ENCODE measurements around the gene CXCR6. TPM values are rescaled to one million over a fixed set of nuclear protein-coding genes. Genes with fewer than 3 reads are reported as not detected.

Gene CXCR6
- total RNA-seq, 2 donors from 2014 or later, result not detected

DNA sequence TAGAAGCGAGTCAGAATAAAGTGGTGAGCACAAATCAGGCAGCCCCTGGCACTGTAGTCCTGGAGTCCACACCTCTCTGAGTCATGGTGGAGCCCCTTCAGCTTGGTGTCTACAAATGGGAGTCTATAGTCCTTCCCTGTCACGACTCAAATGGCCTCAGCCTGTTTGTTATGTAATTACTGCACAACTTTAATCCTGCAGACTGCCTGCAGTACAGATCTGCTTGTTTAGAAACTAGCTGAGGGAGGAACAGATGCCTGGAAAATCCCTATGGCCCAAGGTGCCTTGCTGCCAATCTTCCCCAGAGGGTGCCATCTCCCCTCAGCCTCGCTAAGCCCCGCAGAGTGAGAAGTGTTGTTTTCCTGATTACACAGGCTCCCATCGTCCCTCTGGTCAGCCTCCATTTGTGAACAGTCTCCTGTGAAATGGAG, 3.9 kb upstream of the CXCR6 start:
- Mint-ChIP-seq H3K9me3 (no peaks in the 10 kb centered on the region), H3K4me1 (peaks cover 8% of the 10 kb centered on the region), H3K27ac (no peak overlapping the region), H3K27me3 (ENCODE audit: insufficient read depth) (no peaks in the 10 kb centered on the region), H3K4me3 (no peak overlapping the region), H3K36me3 (ENCODE audit: low read depth) (peaks cover 16% of the 10 kb centered on the region)
- 82 to 96% methylated on average over 3 to 5 of the region's 5 CpGs for WGBS, 2 experiments (ENCODE audit: insufficient coverage in 1 of 2, insufficient read length in 1 of 2)
- Histone ChIP-seq H3K36me3 (ENCODE audit: control insufficient read depth, insufficient read depth, low read length) (peaks cover 12% of the 10 kb centered on the region), H3K9ac (ENCODE audit: extremely low read depth, low read length, poor library complexity, severe bottlenecking) (no peak overlapping the region), H3K27me3 (ENCODE audit: control insufficient read depth, insufficient read depth, low read length, poor library complexity, severe bottlenecking) (no peaks in the 10 kb centered on the region), H3K4me1 (ENCODE audit: control insufficient read depth, insufficient read depth, low read length) (no peaks in the 10 kb centered on the region), H3K9me3 (ENCODE audit: control insufficient read depth, low read length) (no peaks in the 10 kb centered on the region), H3K27ac (ENCODE audit: low read depth, low read length) (no peak overlapping the region), H3K4me3 (ENCODE audit: low read length) (no peak overlapping the region)
- peak; percentile 55 for DNase-seq
- TF ChIP-seq, protein P1, sequence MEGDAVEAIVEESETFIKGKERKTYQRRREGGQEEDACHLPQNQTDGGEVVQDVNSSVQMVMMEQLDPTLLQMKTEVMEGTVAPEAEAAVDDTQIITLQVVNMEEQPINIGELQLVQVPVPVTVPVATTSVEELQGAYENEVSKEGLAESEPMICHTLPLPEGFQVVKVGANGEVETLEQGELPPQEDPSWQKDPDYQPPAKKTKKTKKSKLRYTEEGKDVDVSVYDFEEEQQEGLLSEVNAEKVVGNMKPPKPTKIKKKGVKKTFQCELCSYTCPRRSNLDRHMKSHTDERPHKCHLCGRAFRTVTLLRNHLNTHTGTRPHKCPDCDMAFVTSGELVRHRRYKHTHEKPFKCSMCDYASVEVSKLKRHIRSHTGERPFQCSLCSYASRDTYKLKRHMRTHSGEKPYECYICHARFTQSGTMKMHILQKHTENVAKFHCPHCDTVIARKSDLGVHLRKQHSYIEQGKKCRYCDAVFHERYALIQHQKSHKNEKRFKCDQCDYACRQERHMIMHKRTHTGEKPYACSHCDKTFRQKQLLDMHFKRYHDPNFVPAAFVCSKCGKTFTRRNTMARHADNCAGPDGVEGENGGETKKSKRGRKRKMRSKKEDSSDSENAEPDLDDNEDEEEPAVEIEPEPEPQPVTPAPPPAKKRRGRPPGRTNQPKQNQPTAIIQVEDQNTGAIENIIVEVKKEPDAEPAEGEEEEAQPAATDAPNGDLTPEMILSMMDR (conservative IDR thresholded peaks at IDR 0.05), result no peak

DNA sequence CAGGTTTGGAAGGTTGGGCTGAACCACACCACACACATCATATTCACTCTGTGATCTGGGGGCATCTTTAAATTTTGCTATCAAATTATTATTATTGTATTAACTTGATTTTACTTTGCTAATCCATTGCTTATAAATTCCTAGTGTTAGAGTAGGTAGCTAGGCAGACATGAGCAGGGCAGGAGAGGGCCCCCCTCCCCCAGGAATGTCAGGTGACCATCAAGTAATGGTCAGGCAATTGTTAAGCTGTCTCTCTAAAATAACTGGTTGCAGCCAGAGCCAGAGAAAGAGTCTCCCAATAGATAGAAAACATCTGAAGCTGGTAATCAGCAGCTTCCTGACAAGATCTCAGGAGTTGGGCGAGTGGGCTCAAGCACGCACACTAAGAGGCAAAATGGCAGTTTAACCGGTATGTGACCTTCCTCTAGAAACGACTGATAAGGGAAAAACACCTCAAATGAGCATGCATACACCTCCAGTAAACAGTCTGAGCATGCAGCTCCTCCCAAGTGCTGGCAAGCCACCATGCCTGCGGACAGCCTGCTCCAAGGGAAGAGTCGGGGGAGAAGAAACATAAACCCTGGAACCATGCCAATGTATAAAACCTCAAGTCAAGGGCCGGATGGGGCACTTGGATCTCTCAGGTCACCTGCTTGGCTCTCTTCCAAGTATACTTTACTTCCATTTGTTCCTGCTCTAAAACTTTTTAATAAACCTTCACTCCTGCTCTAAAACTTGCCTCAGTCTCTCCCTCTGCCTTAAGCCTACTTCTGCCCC, 3.1 kb upstream of the CXCR6 start:
- Histone ChIP-seq H3K27me3 (ENCODE audit: control insufficient read depth, insufficient read depth, low read length, poor library complexity, severe bottlenecking) (no peaks in the 10 kb centered on the region), H3K36me3 (ENCODE audit: control insufficient read depth, insufficient read depth, low read length) (peaks cover 8% of the 10 kb centered on the region), H3K27ac (ENCODE audit: low read depth, low read length) (no peak overlapping the region), H3K4me3 (ENCODE audit: low read length) (no peak overlapping the region), H3K9ac (ENCODE audit: extremely low read depth, low read length, poor library complexity, severe bottlenecking) (no peak overlapping the region), H3K9me3 (ENCODE audit: control insufficient read depth, low read length) (no peaks in the 10 kb centered on the region), H3K4me1 (ENCODE audit: control insufficient read depth, insufficient read depth, low read length) (no peaks in the 10 kb centered on the region)
- no peak overlapping the region for H3K4me3 Mint-ChIP-seq
- H3K27me3 Mint-ChIP-seq (ENCODE audit: insufficient read depth), result no peaks in the 10 kb centered on the region
- DNase-seq, result no peak
- H3K4me1 Mint-ChIP-seq, result peaks cover 8% of the 10 kb centered on the region
- peak overlapping the region; percentile 32 for H3K27ac Mint-ChIP-seq
- peaks cover 14% of the 10 kb centered on the region for H3K36me3 Mint-ChIP-seq (ENCODE audit: low read depth)
- 89 to 91% methylated on average over 5 to 7 of the region's 7 CpGs for WGBS, 2 experiments (ENCODE audit: insufficient coverage in 1 of 2, insufficient read length in 1 of 2)
- TF ChIP-seq, protein P1 (conservative IDR thresholded peaks at IDR 0.05), result no peak
- H3K9me3 Mint-ChIP-seq, result no peaks in the 10 kb centered on the region

DNA sequence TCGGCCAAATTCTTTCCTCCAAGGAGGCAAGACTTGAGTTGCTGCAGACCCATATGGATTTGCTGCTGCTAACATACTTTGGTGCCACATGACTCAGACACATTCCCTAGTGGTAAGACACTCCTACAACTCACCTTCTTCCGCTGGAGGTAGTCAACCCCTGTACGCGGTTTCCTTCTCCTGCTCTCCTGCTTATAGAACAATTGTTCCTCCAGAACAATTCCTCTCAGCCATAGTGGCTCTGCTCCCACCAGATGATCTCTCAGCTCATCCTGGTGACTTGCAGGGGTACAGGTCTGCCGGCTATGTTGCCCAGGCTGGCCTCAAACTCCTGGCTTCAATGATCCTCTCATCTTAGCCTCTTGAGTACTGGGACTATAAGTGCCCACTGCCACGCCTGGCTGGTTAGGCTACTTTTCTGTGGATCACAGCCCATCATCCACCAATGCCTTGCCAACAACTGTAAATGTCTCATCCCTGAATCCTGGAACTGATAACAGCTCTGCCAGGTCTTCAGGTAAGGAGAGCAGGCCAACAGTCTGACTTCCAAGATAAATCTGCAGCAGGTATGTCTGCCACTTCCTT, 2.4 kb upstream of the CXCR6 start:
- TF ChIP-seq, protein P1 (conservative IDR thresholded peaks at IDR 0.05), result no peak
- Mint-ChIP-seq H3K27ac (no peak overlapping the region), H3K36me3 (ENCODE audit: low read depth) (peaks cover 13% of the 10 kb centered on the region), H3K4me1 (peaks cover 8% of the 10 kb centered on the region), H3K4me3 (no peak overlapping the region), H3K27me3 (ENCODE audit: insufficient read depth) (no peaks in the 10 kb centered on the region), H3K9me3 (no peaks in the 10 kb centered on the region)
- no peak overlapping the region for H3K27ac ChIP-seq (ENCODE audit: low read depth, low read length)
- no peaks in the 10 kb centered on the region for H3K9me3 ChIP-seq (ENCODE audit: control insufficient read depth, low read length)
- H3K36me3 ChIP-seq (ENCODE audit: control insufficient read depth, insufficient read depth, low read length), result peaks cover 5% of the 10 kb centered on the region
- no peaks in the 10 kb centered on the region for H3K27me3 ChIP-seq (ENCODE audit: control insufficient read depth, insufficient read depth, low read length, poor library complexity, severe bottlenecking)
- no peaks in the 10 kb centered on the region for H3K4me1 ChIP-seq (ENCODE audit: control insufficient read depth, insufficient read depth, low read length)
- H3K4me3 ChIP-seq (ENCODE audit: low read length), result no peak overlapping the region
- no peak for DNase-seq
- H3K9ac ChIP-seq (ENCODE audit: extremely low read depth, low read length, poor library complexity, severe bottlenecking), result no peak overlapping the region
- 84 to 89% methylated on average over 6 of the region's 6 CpGs for WGBS, 2 experiments (ENCODE audit: insufficient coverage in 1 of 2, insufficient read length in 1 of 2)

Data from endodermal cell (in vitro differentiated cells).